SK-N-SH (cell line): Measurements from ENCODE around the gene ZDHHC14. TPM values are rescaled to one million over a fixed set of nuclear protein-coding genes. Genes with fewer than 3 reads are reported as not detected.

Experiments used
- CTCF ChIA-PET: fragments of 300-600, 350-600 bp; formaldehyde crosslinking; extraction: SDS; loops from one replicate; lab custom pipeline; 2021; lab: Yijun Ruan, JAX
- POLR2A ChIA-PET: fragments of 350-600 bp; sonication (Branson Sonifier 250); formaldehyde crosslinking; extraction: SDS; loops from one replicate; lab custom pipeline; 2020; ENCODE audit warnings: antibody characterized with exemption, inconsistent platforms; lab: Yijun Ruan, JAX
- DNase-seq: peaks from one replicate; pipeline ENCODE4 v3.0.0; 2012
- H2AFZ ChIP-seq: fragments of 200-600 bp; sonication (generic); 2 replicates; pipeline ENCODE4 v1.8.1; 2016; ENCODE audit warnings: antibody characterized with exemption, mild to moderate bottlenecking, low read depth
- H3F3A ChIP-seq: fragments of 200-600 bp; sonication (generic); replicated peaks from 2 replicates; pipeline ENCODE3; 2016; ENCODE audit warnings: antibody characterized with exemption, mild to moderate bottlenecking; ENCODE audit not compliant: insufficient read depth
- H3K27ac ChIP-seq, 2 experiments: fragments of 200-500 bp in 1 of 2; fragments of 200-600 bp in 1 of 2; sonication (Bioruptor generic) in 1 of 2; sonication (generic), shearing (Covaris generic) in 1 of 2; 2 replicates each; pipeline versions ENCODE4 v1.5.1 to v1.6.1; 2014 to 2016; ENCODE audit warnings: low read depth in 2 of 2, inconsistent platforms in 1 of 2, low read length in 1 of 2, mild to moderate bottlenecking in 1 of 2, mixed read lengths in 1 of 2
- H3K27me3 ChIP-seq: fragments of 200-600 bp; sonication (generic), shearing (Covaris generic); 2 replicates; pipeline ENCODE4 v1.6.1; 2016; ENCODE audit warnings: mixed run types; ENCODE audit not compliant: insufficient read depth
- H3K36me3 ChIP-seq, 2 experiments: fragments of 200-500 bp in 1 of 2; fragments of 200-600 bp in 1 of 2; sonication (Bioruptor generic) in 1 of 2; sonication (generic) in 1 of 2; replicated peaks in 1 of 2; 2 replicates each; pipeline versions ENCODE3 to v1.5.1; 2014 to 2016; ENCODE audit warnings: low read length in 1 of 2, mild to moderate bottlenecking in 1 of 2; ENCODE audit not compliant: insufficient read depth in 2 of 2, control insufficient read depth in 1 of 2
- H3K4me1 ChIP-seq, 2 experiments: fragments of 200-500 bp in 1 of 2; fragments of 200-600 bp in 1 of 2; sonication (Bioruptor generic) in 1 of 2; sonication (generic), shearing (Covaris generic) in 1 of 2; 2 replicates each; pipeline versions ENCODE4 v1.5.1 to v1.6.1; 2014 to 2016; ENCODE audit warnings: low read depth in 1 of 2, low read length in 1 of 2, mixed run types in 1 of 2; ENCODE audit not compliant: insufficient read depth in 2 of 2, control insufficient read depth in 1 of 2
- H3K4me2 ChIP-seq: fragments of 200-600 bp; sonication (generic), shearing (Covaris generic); 2 replicates; pipeline ENCODE4 v1.6.1; 2017; ENCODE audit warnings: mixed run types
- H3K4me3 ChIP-seq, 2 experiments: fragments of 200-500 bp in 1 of 2; fragments of 200-600 bp in 1 of 2; sonication (Bioruptor generic) in 1 of 2; sonication (generic), shearing (Covaris generic) in 1 of 2; 2 replicates each; pipeline versions ENCODE4 v1.5.1 to v1.8.1; 2014 to 2016; ENCODE audit warnings: low read depth in 2 of 2, inconsistent platforms in 1 of 2, low read length in 1 of 2, mild to moderate bottlenecking in 1 of 2, mixed read lengths in 1 of 2, moderate library complexity in 1 of 2
- H3K79me2 ChIP-seq: fragments of 200-600 bp; sonication (generic); 2 replicates; pipeline ENCODE4 v1.8.1; 2017; ENCODE audit warnings: mild to moderate bottlenecking; ENCODE audit not compliant: insufficient read depth
- H3K9ac ChIP-seq: fragments of 200-600 bp; sonication (generic); 2 replicates; pipeline ENCODE4 v1.6.1; 2017; ENCODE audit warnings: mixed run types
- H3K9me2 ChIP-seq: fragments of 200-600 bp; sonication (generic); 2 replicates; pipeline ENCODE4 v1.6.1; 2017; ENCODE audit warnings: mixed run types
- H3K9me3 ChIP-seq: fragments of 200-600 bp; sonication (generic); 2 replicates; pipeline ENCODE4 v1.6.1; 2017; ENCODE audit warnings: mixed run types, mild to moderate bottlenecking, moderate library complexity
- H4K20me1 ChIP-seq: fragments of 200-600 bp; sonication (generic); 2 replicates; pipeline ENCODE4 v1.6.1; 2017; ENCODE audit warnings: mild to moderate bottlenecking, mixed run types; ENCODE audit not compliant: insufficient read depth
- CTCF ChIP-seq: fragments of 200-600 bp; sonication (generic); IDR thresholded peaks from 2 replicates; pipeline ENCODE4 v1.6.1; 2017; ENCODE audit warnings: antibody characterized with exemption, mild to moderate bottlenecking, moderate library complexity
- EP300 ChIP-seq, 2 experiments: IDR thresholded peaks; 2 replicates each; pipeline versions ENCODE4 v1.4.0 to v1.6.1; 2012; ENCODE audit warnings: borderline replicate concordance in 1 of 2, low read depth in 1 of 2, low read length in 1 of 2
- FOXJ3 ChIP-seq: sonication (generic); formaldehyde crosslinking; IDR thresholded peaks from 2 replicates; pipeline ENCODE4 v1.5.1; 2020; ENCODE audit warnings: mild to moderate bottlenecking, missing genetic modification reagents
- GABPA ChIP-seq: IDR thresholded peaks from 2 replicates; pipeline ENCODE4 v1.4.0; 2012; ENCODE audit warnings: low read depth, mild to moderate bottlenecking
- GATA2 ChIP-seq: sonication (generic); formaldehyde crosslinking; IDR thresholded peaks from 2 replicates; pipeline ENCODE4 v1.5.0; 2020; ENCODE audit warnings: mild to moderate bottlenecking, missing genetic modification reagents
- JUND ChIP-seq: IDR thresholded peaks from 2 replicates; pipeline ENCODE4 v1.4.0; 2012
- RAD21 ChIP-seq: IDR thresholded peaks from 2 replicates; pipeline ENCODE4 v1.6.1; 2012; ENCODE audit warnings: mild to moderate bottlenecking, low read length
- REST ChIP-seq: IDR thresholded peaks from 2 replicates; pipeline ENCODE4 v1.6.1; 2012; ENCODE audit warnings: mild to moderate bottlenecking, low read depth, low read length, moderate library complexity
- SMC3 ChIP-seq: IDR thresholded peaks from 2 replicates; pipeline ENCODE4 v1.6.1; 2012; ENCODE audit warnings: low read depth, low read length, improper control_type of control experiment
- TAF1 ChIP-seq: IDR thresholded peaks from 2 replicates; pipeline ENCODE4 v1.6.1; 2012; ENCODE audit warnings: low read depth, mild to moderate bottlenecking, low read length, moderate library complexity, borderline replicate concordance
- WGBS: methylation state at CpG from one replicate; pipeline ENCODE4 v1.1.6; 2017; ENCODE audit warnings: low lambda C conversion rate; 5-methylcytosine and 5-hydroxymethylcytosine counted together
- polyA plus RNA-seq, 3 experiments: library from polyadenylated mRNA; depleted of rRNA; stranded (reverse); fragments of >200 nt; gene quantifications; 2 replicates each; pipeline ENCODE4 v1.2.3, GENCODE V29; 2012

ZDHHC14 gene
- polyA plus RNA-seq, 1 of the 3 experiments (the other 2 are of a cell fraction) = 5.4 TPM

- no peaks in the 10 kb centered on the region for H3K9me2 ChIP-seq
- no peaks in the 10 kb centered on the region for H4K20me1 ChIP-seq
- 73% methylated on average over 13 of the region's 13 CpGs for WGBS
- no peak overlapping the region for H3K27ac ChIP-seq
- H3K4me1 ChIP-seq = peaks cover 0 to 9% of the 10 kb centered on the region in 2 experiments; a peak in 1 of 4 replicates
- ChIA-PET POLR2A (no interaction called here), CTCF (interaction anchor here (0.7 to 2.2 kb wide), 6 partner anchors 22 to 348 kb away, joined by 3 to 15 read pairs (median 4); no protein-coding TSS in a partner anchor)
- H3K36me3 ChIP-seq = no peaks in the 10 kb centered on the region
- no peak overlapping the region for H2AFZ ChIP-seq
- no peaks in the 10 kb centered on the region for H3K9me3 ChIP-seq
- no peak overlapping the region for H3K4me2 ChIP-seq
- peak; percentile 34 for TF ChIP-seq CTCF
- no peak for TF ChIP-seq GABPA
- peak; percentile 49; the same call in 1 of the 2 replicates for TF ChIP-seq GATA2 (CRISPR knock-in tag)
- TF ChIP-seq RAD21 = peak; percentile 69
- peak; percentile 51 for TF ChIP-seq SMC3
- TF ChIP-seq FOXJ3 (CRISPR knock-in tag) = no peak
- 0 out of 4 replicates have a peak, but pooled peaks of 1 of the 2 experiments have one; percentile 23 for TF ChIP-seq EP300 (IDR thresholded peaks at IDR 0.05; ENCODE audit: borderline replicate concordance in 1 of 2, low read depth in 1 of 2, low read length in 1 of 2)
- H3F3A ChIP-seq = no peaks in the 10 kb centered on the region
- H3K9ac ChIP-seq = no peak overlapping the region
- no peaks in the 10 kb centered on the region for H3K79me2 ChIP-seq
- H3K27me3 ChIP-seq = no peaks in the 10 kb centered on the region
- DNase-seq = peak; percentile 75
- H3K4me3 ChIP-seq = no peak overlapping the region
Observed at GRCh38 chr6:157644043-157644810, 263.2 kb downstream of the ZDHHC14 start.

GRCh38 chr6:157645201-157645795 is 264.3 kb downstream of the ZDHHC14 start:
- no peaks in the 10 kb centered on the region for H3K79me2 ChIP-seq
- CTCF ChIA-PET = interaction anchor here (0.6 to 2.2 kb wide), 3 partner anchors 21 to 119 kb away, joined by 3 to 15 read pairs (median 3); no protein-coding TSS in a partner anchor
- H3K9me2 ChIP-seq = no peaks in the 10 kb centered on the region
- no peaks in the 10 kb centered on the region for H3F3A ChIP-seq
- H3K9me3 ChIP-seq = no peaks in the 10 kb centered on the region
- H3K27ac ChIP-seq = no peak overlapping the region
- POLR2A ChIA-PET = no interaction called here
- H3K4me1 ChIP-seq = peaks cover 0 to 20% of the 10 kb centered on the region in 2 experiments; a peak in 1 of 4 replicates
- no peak overlapping the region for H3K4me2 ChIP-seq
- no peak overlapping the region for H3K4me3 ChIP-seq
- no peak for TF ChIP-seq REST
- no peak for TF ChIP-seq TAF1
- TF ChIP-seq JUND = no peak
- TF ChIP-seq, all 33 proteins: peak for 0
- no peaks in the 10 kb centered on the region for H3K36me3 ChIP-seq
- no peak overlapping the region for H3K9ac ChIP-seq
- H4K20me1 ChIP-seq = no peaks in the 10 kb centered on the region
- WGBS = 94% methylated on average over 16 of the region's 20 CpGs
- no peaks in the 10 kb centered on the region for H3K27me3 ChIP-seq
- no peak for DNase-seq
- no peak overlapping the region for H2AFZ ChIP-seq
